Spleen (tissue), 11 donors: Measurements from ENCODE around the gene TRAF6. TPM values are rescaled to one million over a fixed set of nuclear protein-coding genes. Genes with fewer than 3 reads are reported as not detected.

Source experiments
- DNase-seq: peaks from one replicate; pipeline ENCODE4 v3.0.0-alpha.2; 2020
- H3K27ac ChIP-seq, 8 donors: fragments of 200-600 bp; sonication (generic) in 7 of 8; 1 replicate in 4 of 8; 2 replicates in 4 of 8; pipeline versions ENCODE4 v1.5.0 to v1.8.0; 2016 to 2021; ENCODE audit warnings: inconsistent platforms in 4 of 8, mild to moderate bottlenecking in 4 of 8, moderate library complexity in 1 of 8
- H3K27me3 ChIP-seq, 7 donors: fragments of 200-600 bp; sonication (generic) in 6 of 7; replicated peaks in 1 of 7; 1 replicate in 4 of 7; 2 replicates in 3 of 7; pipeline versions ENCODE4 v1.5.0 to v1.8.0; 2016 to 2021; ENCODE audit warnings: inconsistent platforms in 3 of 7, mild to moderate bottlenecking in 1 of 7
- H3K36me3 ChIP-seq, 6 donors: fragments of 200-600 bp; sonication (generic) in 5 of 6; 1 replicate in 4 of 6; 2 replicates in 2 of 6; pipeline versions ENCODE4 v1.5.0 to v1.8.0; 2016 to 2021; ENCODE audit warnings: inconsistent platforms in 2 of 6
- H3K4me1 ChIP-seq, 6 donors: fragments of 200-600 bp; sonication (generic) in 5 of 6; 1 replicate in 3 of 6; 2 replicates in 3 of 6; pipeline versions ENCODE4 v1.5.0 to v1.8.0; 2016 to 2021; ENCODE audit warnings: inconsistent platforms in 3 of 6
- H3K4me3 ChIP-seq, 8 donors: fragments of 200-600 bp; sonication (generic) in 7 of 8; 1 replicate in 4 of 8; 2 replicates in 4 of 8; pipeline versions ENCODE4 v1.5.0 to v1.8.0; 2016 to 2021; ENCODE audit warnings: inconsistent platforms in 4 of 8, mild to moderate bottlenecking in 4 of 8, moderate library complexity in 2 of 8
- H3K9me3 ChIP-seq, 8 donors: fragments of 200-600 bp; sonication (generic) in 7 of 8; 1 replicate in 4 of 8; 2 replicates in 4 of 8; pipeline versions ENCODE4 v1.5.0 to v1.8.0; 2016 to 2021; ENCODE audit warnings: inconsistent platforms in 4 of 8
- CTCF ChIP-seq, 11 experiments: fragments of 200-600 bp in 7 of 11; fragments of 450-650 bp in 4 of 11; sonication (generic) in 4 of 11; IDR thresholded peaks in 8 of 11; conservative IDR thresholded peaks in 3 of 11; 1 replicate in 7 of 11; 2 replicates in 4 of 11; pipeline versions ENCODE4 v1.4.0 to v1.8.0; 2016 to 2021; ENCODE audit warnings: antibody characterized with exemption in 11 of 11, inconsistent platforms in 4 of 11, mild to moderate bottlenecking in 1 of 11
- POLR2A ChIP-seq, 3 donors: fragments of 450-650 bp; IDR thresholded peaks; one replicate each; pipeline ENCODE4 v1.5.1; 2017; ENCODE audit warnings: antibody characterized with exemption in 3 of 3, mild to moderate bottlenecking in 1 of 3
- POLR2AphosphoS5 ChIP-seq, 3 donors: sonication (generic); formaldehyde crosslinking; IDR thresholded peaks; one replicate each; pipeline ENCODE4 v1.5.1; 2017; ENCODE audit warnings: antibody characterized with exemption in 3 of 3
- WGBS, 5 donors: extraction: QIAGEN DNeasy Blood & Tissue Kit in 3 of 5; methylation state at CpG; one replicate each; pipeline versions ENCODE4 v1.1.5 to v1.1.7; 2013 to 2018; 5-methylcytosine and 5-hydroxymethylcytosine counted together
- intact Hi-C: fragments of 100-400 bp; cut with DNase I; formaldehyde crosslinking; loops from one replicate; pipeline ENCODE4 v1.15.0; 2023; ENCODE audit warnings: low total_unique reads
- polyA plus RNA-seq, 3 donors: library from polyadenylated mRNA; stranded (reverse); fragments of 200-250 nt; gene quantifications; one replicate each; pipeline ENCODE4 v1.2.1, GENCODE V29; 2013
- total RNA-seq, 7 donors: library from RNA; depleted of rRNA in 3 of 7; stranded (reverse); fragments of >200 nt in 3 of 7; fragmentation: NEBNext Ultra II Directional in 4 of 7; extraction: Animal tissue kit (Norgen Biotek cat#: 25700) in 4 of 7; gene quantifications; one replicate each; pipeline versions ENCODE4 v1.1.0 to v1.2.1, GENCODE V29; 2016 to 2021
- donor health status: healthy with polysubstance abuse.
- donor health status: DM: no; HTN: no; CAD: no; lungs with moderate emphysema.
- donor health status: DM: no; HTN: no; CAD: no.
- donor health status: Bipolar disorder and iron deficiency.
- donor health status: healthy.
- donor health status: DM: no; HTN: no; CAD: no.
- donor health status: DM: yes; HTN: yes; CAD: no.

The TRAF6 gene
- total and polyA plus RNA-seq, 10 donors = 2.1 to 26.1 (median 19.1) TPM

DNA sequence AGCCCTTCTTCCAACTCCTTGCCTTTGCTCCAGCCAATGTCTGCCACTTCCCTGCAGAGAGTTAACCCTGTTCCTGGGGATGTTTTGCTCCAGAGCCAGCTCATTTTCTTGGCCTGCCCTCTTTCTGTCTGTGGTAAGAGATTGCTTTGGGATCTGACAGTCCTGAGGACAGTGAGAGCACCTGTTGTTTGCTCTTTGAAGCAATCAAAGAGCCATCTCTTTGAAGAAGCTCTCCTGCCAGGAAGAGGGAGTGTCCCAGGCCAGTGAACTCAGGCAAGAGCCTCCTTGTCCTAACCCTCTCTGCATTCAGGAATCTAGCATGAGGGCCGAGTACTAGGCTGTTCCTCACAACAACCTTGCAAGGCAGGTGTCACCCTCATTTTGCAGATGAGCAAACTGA is 42.2 kb downstream of the TRAF6 start:
- intact Hi-C loops = no loop called here
- WGBS, 5 donors = 83 to 100% (median 92%) methylated on average over 1 of the region's 1 CpG
- no peak overlapping the region for H3K27ac ChIP-seq
- peaks cover 0 to 42% (median 15%) of the 10 kb centered on the region in 6 donors for H3K36me3 ChIP-seq
- no peak overlapping the region for H3K4me3 ChIP-seq
- no peak for DNase-seq
- no peaks in the 10 kb centered on the region for H3K9me3 ChIP-seq
- peak in 1 of 3 donors; percentile 41 for TF ChIP-seq POLR2AphosphoS5 (IDR thresholded peaks at IDR 0.05)
- no peak for TF ChIP-seq CTCF (IDR thresholded peaks at IDR 0.05 in 8 of 11, conservative IDR thresholded peaks at IDR 0.05 in 3 of 11)
- no peak for TF ChIP-seq POLR2A (IDR thresholded peaks at IDR 0.05)
- peaks cover 0 to 7% (median 0%) of the 10 kb centered on the region in 6 donors for H3K4me1 ChIP-seq
- H3K27me3 ChIP-seq = no peaks in the 10 kb centered on the region

- peaks cover 0 to 51% (median 24%) of the 10 kb centered on the region in 6 donors for H3K36me3 ChIP-seq
- no peaks in the 10 kb centered on the region for H3K9me3 ChIP-seq
- TF ChIP-seq POLR2AphosphoS5 (IDR thresholded peaks at IDR 0.05) (peak in 2 of 3 donors; percentile 15 to 23), POLR2A (IDR thresholded peaks at IDR 0.05) (no peak), CTCF (IDR thresholded peaks at IDR 0.05 in 8 of 11, conservative IDR thresholded peaks at IDR 0.05 in 3 of 11) (no peak)
- intact Hi-C loops = no loop called here
- no peaks in the 10 kb centered on the region for H3K27me3 ChIP-seq
- no peak for DNase-seq
- WGBS, 5 donors = 89 to 100% (median 91%) methylated on average over 3 of the region's 3 CpGs
- no peak overlapping the region for H3K4me3 ChIP-seq
- H3K27ac ChIP-seq = peak overlapping the region in 1 of 8 donors; percentile 3
- H3K4me1 ChIP-seq = peaks cover 0 to 7% (median 0%) of the 10 kb centered on the region in 6 donors
These were observed 43.1 kb downstream of the TRAF6 start for GRCh38 chr11:36467012-36467411.

DNA sequence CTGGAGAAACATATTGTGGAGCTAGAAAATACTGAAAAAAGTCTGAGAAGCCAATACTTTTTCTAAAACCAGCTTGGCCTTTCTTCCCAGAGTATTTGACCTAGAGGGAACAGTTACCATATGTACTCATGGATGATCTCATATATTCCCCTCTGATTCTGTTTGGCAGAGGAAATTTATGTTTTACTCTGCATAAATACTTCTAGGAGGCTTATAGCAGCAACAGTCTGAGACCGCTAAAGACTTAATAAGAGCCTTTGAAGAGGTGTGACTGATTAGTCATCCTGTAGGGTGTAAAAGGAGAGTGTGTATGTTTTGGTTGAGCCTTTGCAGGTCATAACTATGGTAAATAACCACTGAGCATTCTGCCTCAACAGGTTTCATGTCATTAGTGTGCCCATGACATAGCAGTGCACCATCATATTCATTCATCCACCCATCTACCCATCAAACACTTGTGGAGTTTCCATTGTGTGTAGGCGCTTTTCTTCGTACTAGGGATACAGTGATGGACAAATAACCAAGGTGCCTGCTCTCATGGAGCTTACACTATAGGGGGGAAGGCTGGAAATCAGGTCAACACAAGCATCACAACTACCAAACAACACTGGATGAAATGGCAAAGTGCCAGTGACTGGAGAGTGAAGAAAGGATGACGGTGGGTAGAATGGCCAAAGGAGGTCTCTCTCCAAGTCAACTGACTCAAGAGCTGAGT is 44.5 kb downstream of the TRAF6 start:
- WGBS, 5 donors = 90 to 96% (median 95%) methylated on average over 4 of the region's 4 CpGs
- H3K27ac ChIP-seq = no peak overlapping the region
- intact Hi-C loops = no loop called here
- DNase-seq = no peak
- TF ChIP-seq POLR2A (IDR thresholded peaks at IDR 0.05) (no peak), CTCF (IDR thresholded peaks at IDR 0.05 in 8 of 11, conservative IDR thresholded peaks at IDR 0.05 in 3 of 11) (no peak), POLR2AphosphoS5 (IDR thresholded peaks at IDR 0.05) (no peak)
- peaks cover 0 to 7% (median 0%) of the 10 kb centered on the region in 6 donors for H3K4me1 ChIP-seq
- H3K36me3 ChIP-seq = peaks cover 0 to 62% (median 29%) of the 10 kb centered on the region in 6 donors
- no peak overlapping the region for H3K4me3 ChIP-seq
- no peaks in the 10 kb centered on the region for H3K27me3 ChIP-seq
- no peaks in the 10 kb centered on the region for H3K9me3 ChIP-seq

GRCh38 chr11:36464720-36465119 is 45.4 kb downstream of the TRAF6 start:
- Histone ChIP-seq H3K27ac (no peak overlapping the region), H3K4me1 (peaks cover 0 to 7% (median 0%) of the 10 kb centered on the region in 6 donors), H3K36me3 (peaks cover 0 to 69% (median 31%) of the 10 kb centered on the region in 6 donors), H3K4me3 (no peak overlapping the region), H3K27me3 (no peaks in the 10 kb centered on the region), H3K9me3 (no peaks in the 10 kb centered on the region)
- TF ChIP-seq POLR2AphosphoS5 (IDR thresholded peaks at IDR 0.05) = no peak
- TF ChIP-seq POLR2A (IDR thresholded peaks at IDR 0.05) = no peak
- TF ChIP-seq CTCF (IDR thresholded peaks at IDR 0.05 in 8 of 11, conservative IDR thresholded peaks at IDR 0.05 in 3 of 11) = no peak
- intact Hi-C loops = no loop called here
- WGBS, 5 donors = 80 to 100% (median 83%) methylated on average over 3 of the region's 3 CpGs
- no peak for DNase-seq
